Fibroblast of mammary gland (primary cell): ENCODE data around the gene ATE1.
"Not testable (repeated sequence)": the region's sequence is repeated elsewhere in the genome, so short reads cannot be mapped to it uniquely, and the experiment has no call there.

Source experiments
- DNase-seq: peaks from one replicate; pipeline ENCODE4 v3.0.0-alpha.2; 2010; ENCODE audit warnings: low read depth
- H3K4me3 ChIP-seq: 2 replicates; pipeline ENCODE4 v1.5.1; 2011; ENCODE audit warnings: low read depth, mild to moderate bottlenecking, low read length, moderate library complexity; ENCODE audit not compliant: control insufficient read depth
- TF ChIP-seq, protein P1 (sequence below): conservative IDR thresholded peaks from 2 replicates; pipeline ENCODE4 v1.5.1; 2011; ENCODE audit warnings: low read depth, low read length, inconsistent platforms; ENCODE audit not compliant: control insufficient read depth, insufficient read depth

ATE1 gene

GRCh38 chr10:121771966-121772365, 155.9 kb downstream of the ATE1 start:
- TF ChIP-seq, protein P1, sequence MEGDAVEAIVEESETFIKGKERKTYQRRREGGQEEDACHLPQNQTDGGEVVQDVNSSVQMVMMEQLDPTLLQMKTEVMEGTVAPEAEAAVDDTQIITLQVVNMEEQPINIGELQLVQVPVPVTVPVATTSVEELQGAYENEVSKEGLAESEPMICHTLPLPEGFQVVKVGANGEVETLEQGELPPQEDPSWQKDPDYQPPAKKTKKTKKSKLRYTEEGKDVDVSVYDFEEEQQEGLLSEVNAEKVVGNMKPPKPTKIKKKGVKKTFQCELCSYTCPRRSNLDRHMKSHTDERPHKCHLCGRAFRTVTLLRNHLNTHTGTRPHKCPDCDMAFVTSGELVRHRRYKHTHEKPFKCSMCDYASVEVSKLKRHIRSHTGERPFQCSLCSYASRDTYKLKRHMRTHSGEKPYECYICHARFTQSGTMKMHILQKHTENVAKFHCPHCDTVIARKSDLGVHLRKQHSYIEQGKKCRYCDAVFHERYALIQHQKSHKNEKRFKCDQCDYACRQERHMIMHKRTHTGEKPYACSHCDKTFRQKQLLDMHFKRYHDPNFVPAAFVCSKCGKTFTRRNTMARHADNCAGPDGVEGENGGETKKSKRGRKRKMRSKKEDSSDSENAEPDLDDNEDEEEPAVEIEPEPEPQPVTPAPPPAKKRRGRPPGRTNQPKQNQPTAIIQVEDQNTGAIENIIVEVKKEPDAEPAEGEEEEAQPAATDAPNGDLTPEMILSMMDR: no peak
- H3K4me3 ChIP-seq: no peak overlapping the region
- DNase-seq: peak; percentile 44

- TF ChIP-seq, protein P1: no peak
- no peak for DNase-seq
- H3K4me3 ChIP-seq: no peak overlapping the region
Observed at GRCh38 chr10:121766426-121766825, 161.4 kb downstream of the ATE1 start.

DNA sequence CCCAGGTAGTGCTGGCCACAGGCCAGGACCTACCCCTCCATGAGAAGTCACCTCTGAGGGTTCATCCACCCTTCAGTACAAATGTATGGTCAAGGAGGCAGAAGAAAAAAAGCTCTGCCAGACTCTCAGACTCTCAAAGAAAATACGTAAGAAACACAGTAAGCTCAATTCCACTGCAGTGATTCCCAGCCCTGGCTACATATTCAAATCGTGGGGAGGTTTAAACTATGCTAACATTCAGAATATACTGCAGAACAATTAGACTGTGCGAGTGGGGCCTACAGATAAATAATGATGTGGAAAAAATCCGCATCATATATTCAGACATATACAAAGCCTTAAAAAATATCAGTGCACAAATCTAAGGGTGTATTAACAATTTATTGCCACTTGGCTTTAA, 162.6 kb downstream of the ATE1 start:
- no peak overlapping the region for H3K4me3 ChIP-seq

GRCh38 chr10:121764233-121764942, 163.4 kb downstream of the ATE1 start:
- no peak overlapping the region for H3K4me3 ChIP-seq
- no peak for DNase-seq
- TF ChIP-seq, protein P1: no peak

More for the DNA sequence above, 162.6 kb downstream of the ATE1 start:
- TF ChIP-seq, protein P1: no peak
- no peak for DNase-seq

DNA sequence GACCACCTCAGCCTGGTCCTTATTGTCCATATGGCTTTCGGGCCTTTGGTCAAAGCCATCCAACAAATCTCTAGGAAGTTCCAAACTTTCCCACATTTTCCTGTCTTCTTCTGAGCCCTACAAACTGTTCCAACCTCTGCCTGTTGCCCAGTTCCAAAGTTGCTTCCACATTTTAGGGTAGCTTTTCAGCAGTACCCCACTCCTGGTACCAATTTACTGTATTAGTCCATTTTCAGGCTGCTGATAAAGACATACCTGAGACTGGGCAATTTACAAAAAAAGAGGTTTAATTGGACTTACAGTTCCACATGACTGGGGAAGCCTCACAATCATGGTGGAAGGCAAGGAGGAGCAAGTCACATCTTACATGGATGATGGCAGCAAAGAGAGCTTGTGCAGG, 170.6 kb downstream of the ATE1 start:
- DNase-seq, H3K4me3 ChIP-seq: not testable (repeated sequence)

DNA sequence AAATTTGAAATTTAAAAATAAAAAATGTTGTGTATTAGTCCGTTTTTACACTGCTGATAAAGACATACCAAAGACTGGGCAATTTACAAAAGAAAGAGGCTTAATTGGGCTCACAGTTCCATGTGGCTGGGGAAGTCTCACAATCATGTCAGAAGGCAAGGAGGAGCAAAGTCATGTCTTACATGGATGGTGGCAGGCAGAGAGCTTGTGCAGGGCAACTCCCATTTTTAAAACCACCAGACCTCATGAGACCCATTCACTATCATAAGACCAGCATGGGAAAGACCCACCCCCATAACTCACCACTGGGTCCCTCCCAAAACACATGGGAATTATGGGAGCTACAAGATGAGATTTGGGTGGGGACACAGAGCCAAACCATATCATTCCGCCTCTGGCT, 172.3 kb downstream of the ATE1 start:
- H3K4me3 ChIP-seq, DNase-seq: not testable (repeated sequence)

- peak; percentile 5 for DNase-seq
- TF ChIP-seq, protein P1: no peak
- H3K4me3 ChIP-seq: no peak overlapping the region
Observed at GRCh38 chr10:121754666-121755065, 173.2 kb downstream of the ATE1 start.

- TF ChIP-seq, protein P1: peak; percentile 33
- H3K4me3 ChIP-seq: no peak overlapping the region
- peak; percentile 92 for DNase-seq
Observed at GRCh38 chr10:121753726-121754476, 173.9 kb downstream of the ATE1 start.
